HepG2 (cell line): ENCODE data around the gene CDC42EP4. TPM values are rescaled to one million over a fixed set of nuclear protein-coding genes. Genes with fewer than 3 reads are reported as not detected.

Experiments
- ADNP ChIP-seq: sonication (generic); formaldehyde crosslinking; IDR thresholded peaks from 2 replicates; pipeline ENCODE4 v1.4.0; 2020; ENCODE audit warnings: missing genetic modification reagents
- ATAD3A ChIP-seq: sonication (generic); formaldehyde crosslinking; IDR thresholded peaks from 2 replicates; pipeline ENCODE4 v1.4.0; 2020; ENCODE audit warnings: missing genetic modification reagents
- CREB1 ChIP-seq, 2 experiments: fragments of 450-650 bp in 1 of 2; IDR thresholded peaks; 2 replicates each; pipeline ENCODE4 v1.6.1; 2016 to 2017; ENCODE audit warnings: control low read depth in 1 of 2, mild to moderate bottlenecking in 1 of 2, missing compliant biosample characterization in 1 of 2, missing genetic modification characterization in 1 of 2
- LCORL ChIP-seq, 2 experiments: fragments of 450-650 bp in 1 of 2; sonication (generic) in 1 of 2; formaldehyde crosslinking in 1 of 2; IDR thresholded peaks; 2 replicates each; pipeline versions ENCODE4 v1.5.0 to v1.6.1; 2017 to 2020; ENCODE audit warnings: antibody characterized with exemption in 1 of 2, missing genetic modification reagents in 1 of 2
- MEIS1 ChIP-seq: sonication (generic); formaldehyde crosslinking; IDR thresholded peaks from 2 replicates; pipeline ENCODE4 v1.9.0; 2021; ENCODE audit warnings: mild to moderate bottlenecking, missing genetic modification reagents, moderate library complexity, borderline replicate concordance
- MIER3 ChIP-seq: IDR thresholded peaks from 2 replicates; pipeline ENCODE4 v1.6.1; 2016; ENCODE audit warnings: missing compliant biosample characterization, borderline replicate concordance
- PLRG1 ChIP-seq: fragments of 450-650 bp; conservative IDR thresholded peaks from 2 replicates; pipeline ENCODE4 v1.6.1; 2016
- POGZ ChIP-seq: sonication (generic); formaldehyde crosslinking; IDR thresholded peaks from 2 replicates; pipeline ENCODE4 v1.4.0; 2020; ENCODE audit warnings: mild to moderate bottlenecking, missing genetic modification reagents
- PRMT3 ChIP-seq: sonication (generic); formaldehyde crosslinking; IDR thresholded peaks from 2 replicates; pipeline ENCODE4 v1.8.1; 2022; ENCODE audit warnings: low read depth, mild to moderate bottlenecking, moderate library complexity, missing genetic modification reagents, borderline replicate concordance
- RFXAP ChIP-seq: sonication (generic); formaldehyde crosslinking; IDR thresholded peaks from 2 replicates; pipeline ENCODE4 v1.4.0; 2020; ENCODE audit warnings: missing genetic modification reagents, borderline replicate concordance
- SIX4 ChIP-seq: sonication (generic); formaldehyde crosslinking; IDR thresholded peaks from 2 replicates; pipeline ENCODE4 v1.4.0; 2020; ENCODE audit warnings: missing genetic modification reagents
- SP4 ChIP-seq: sonication (generic); formaldehyde crosslinking; IDR thresholded peaks from 2 replicates; pipeline ENCODE4 v1.8.1; 2023; ENCODE audit warnings: mild to moderate bottlenecking, missing genetic modification reagents
- SUZ12 ChIP-seq: fragments of 150-350 bp; IDR thresholded peaks from 2 replicates; pipeline ENCODE4 v1.6.1; 2014; ENCODE audit warnings: low read depth, low read length
- TAF1 ChIP-seq: sonication (generic); formaldehyde crosslinking; IDR thresholded peaks from 2 replicates; pipeline ENCODE4 v1.4.0; 2020; ENCODE audit warnings: missing genetic modification reagents
- U2AF2 ChIP-seq: fragments of 200-400 bp; formaldehyde crosslinking; IDR thresholded peaks from 2 replicates; pipeline ENCODE4 v1.6.1; 2017; ENCODE audit warnings: low read depth, mild to moderate bottlenecking, low read length
- YEATS4 ChIP-seq: sonication (generic); formaldehyde crosslinking; IDR thresholded peaks from 2 replicates; pipeline ENCODE4 v1.4.0; 2020; ENCODE audit warnings: missing genetic modification reagents, borderline replicate concordance
- ZFAT ChIP-seq: sonication (generic); formaldehyde crosslinking; conservative IDR thresholded peaks from 2 replicates; pipeline ENCODE4 v1.8.1; 2023; ENCODE audit warnings: missing genetic modification reagents, inconsistent platforms
- ZFYVE20 ChIP-seq: sonication (generic); formaldehyde crosslinking; IDR thresholded peaks from 2 replicates; pipeline ENCODE4 v1.8.0; 2023; ENCODE audit warnings: low read depth, mild to moderate bottlenecking, moderate library complexity, missing genetic modification reagents, borderline replicate concordance
- ZNF205 ChIP-seq: IDR thresholded peaks from 2 replicates; pipeline ENCODE4 v1.6.1; 2018; ENCODE audit warnings: missing biosample characterization, missing genetic modification reagents
- ZNF30 ChIP-seq: sonication (generic); formaldehyde crosslinking; IDR thresholded peaks from 2 replicates; pipeline ENCODE4 v1.5.0; 2020; ENCODE audit warnings: mild to moderate bottlenecking, missing genetic modification reagents
- ZNF572 ChIP-seq: sonication (generic); formaldehyde crosslinking; IDR thresholded peaks from 2 replicates; pipeline ENCODE4 v1.5.1; 2020; ENCODE audit warnings: mild to moderate bottlenecking, missing genetic modification reagents
- ZNF703 ChIP-seq: sonication (generic); formaldehyde crosslinking; IDR thresholded peaks from 2 replicates; pipeline ENCODE4 v1.5.1; 2020; ENCODE audit warnings: missing genetic modification reagents, mild to moderate bottlenecking, moderate library complexity, borderline replicate concordance
- ZNF878 ChIP-seq: sonication (generic); formaldehyde crosslinking; IDR thresholded peaks from 2 replicates; pipeline ENCODE4 v1.8.1; 2023; ENCODE audit warnings: mild to moderate bottlenecking, missing genetic modification reagents, moderate library complexity
- polyA plus RNA-seq, 8 experiments: library from polyadenylated mRNA; depleted of rRNA in 3 of 8; stranded (reverse) in 7 of 8; unstranded in 1 of 8; fragments of >200 nt; fragmentation: Illumina TruSeq in 4 of 8; extraction: Trizol in 4 of 8; gene quantifications; 2 replicates each; pipeline versions ENCODE4 v1.2.1 to v1.2.3, GENCODE V29; 2011 to 2016; ENCODE audit warnings: low read depth in 4 of 8, missing spikeins in 1 of 8, mixed read lengths in 1 of 8; ENCODE audit not compliant: insufficient read depth in 1 of 8
- total RNA-seq, 5 experiments: library from RNA; depleted of rRNA; stranded (reverse); fragments of >200 nt; fragmentation: Illumina TruSeq; extraction: Trizol; gene quantifications; 2 replicates each; pipeline ENCODE4 v1.2.3, GENCODE V29; 2016; ENCODE audit warnings: low read depth in 1 of 5
- TF ChIP-seq, protein P1 (sequence below): sonication (generic); formaldehyde crosslinking; IDR thresholded peaks from 2 replicates; pipeline ENCODE4 v1.4.0; 2020; ENCODE audit warnings: missing genetic modification reagents
- TF ChIP-seq, protein P2 (sequence below): IDR thresholded peaks from 2 replicates; pipeline ENCODE4 v1.6.1; 2016; ENCODE audit warnings: mild to moderate bottlenecking, missing biosample characterization, missing genetic modification reagents
- TF ChIP-seq, protein P3 (sequence below): sonication (generic); formaldehyde crosslinking; IDR thresholded peaks from 2 replicates; pipeline ENCODE4 v1.4.0; 2020; ENCODE audit warnings: mild to moderate bottlenecking, low read depth, missing genetic modification reagents
- TF ChIP-seq, protein P4 (sequence below), 2 experiments: fragments of 450-650 bp in 1 of 2; sonication (generic) in 1 of 2; formaldehyde crosslinking; IDR thresholded peaks; 2 replicates each; pipeline versions ENCODE4 v1.5.0 to v1.8.0; 2020 to 2022; ENCODE audit warnings: mild to moderate bottlenecking in 1 of 2, missing genetic modification reagents in 1 of 2

The CDC42EP4 gene
- total and polyA plus RNA-seq, 2 of the 13 experiments (the other 11 are each of a cell fraction or from before 2014, with no cell fraction given), result 19.0 to 54.0 TPM

DNA sequence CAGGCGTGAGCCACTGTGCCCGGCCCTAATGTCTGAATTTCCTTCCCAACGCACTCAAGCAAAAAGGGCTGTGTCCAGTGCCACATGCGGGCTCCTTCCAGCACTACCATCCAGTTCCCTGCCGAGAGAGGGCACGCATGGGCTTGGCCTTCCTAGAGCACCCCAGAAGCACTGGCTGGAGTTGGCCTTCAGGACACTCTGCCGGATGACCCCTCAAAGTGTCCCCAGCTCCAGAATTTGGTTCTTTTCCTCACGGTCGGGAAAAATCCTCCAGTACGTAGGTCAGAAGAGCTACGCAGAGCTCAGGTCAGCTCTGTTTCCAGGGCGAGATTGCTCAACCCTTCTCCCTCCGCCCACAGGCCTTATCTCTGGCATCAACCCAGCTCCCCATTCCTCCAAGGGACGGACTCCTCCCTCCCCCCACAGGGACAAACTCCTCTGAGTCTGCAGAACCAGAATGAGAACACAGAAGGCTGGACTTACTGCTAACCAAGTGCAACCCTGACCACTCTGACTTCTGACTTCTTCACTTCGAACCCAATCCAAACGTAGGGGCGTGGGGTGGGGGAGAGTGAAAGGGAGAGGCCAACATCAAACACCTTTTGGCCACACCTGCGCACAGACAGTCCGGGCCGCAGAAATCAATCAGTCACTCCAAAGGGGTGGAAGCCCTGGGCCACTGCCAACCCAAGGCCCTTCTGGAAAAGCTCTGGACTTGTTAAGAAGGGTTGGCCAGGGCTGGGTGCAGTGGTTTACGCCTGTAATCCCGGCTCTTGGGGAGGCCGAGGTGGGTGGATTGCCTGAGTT is 3.6 kb downstream of the CDC42EP4 start (continued):
- TF ChIP-seq SIX4 (CRISPR knock-in tag) (no peak), ZFAT (no peak), PRMT3 (CRISPR knock-in tag) (no peak), MIER3 (CRISPR knock-in tag) (peak; percentile 88; the same call in 1 of the 2 replicates), ZNF703 (no peak; the same call in 1 of the 2 replicates), MEIS1 (CRISPR knock-in tag) (peak; percentile 38; the same call in 1 of the 2 replicates), CREB1 (IDR thresholded peaks at IDR 0.05) (no peak), CREB1 (CRISPR knock-in tag; IDR thresholded peaks at IDR 0.05) (peak; percentile 66; the same call in 1 of the 2 replicates), U2AF2 (no peak), YEATS4 (peak; percentile 71), ZFYVE20 (CRISPR knock-in tag) (no peak), ATAD3A (CRISPR knock-in tag) (no peak), ZNF30 (no peak), SP4 (CRISPR knock-in tag) (no peak), ZNF205 (CRISPR knock-in tag) (peak; percentile 71), ZNF572 (CRISPR knock-in tag) (0 out of 2 replicates have a peak, but pooled peaks have one; percentile 32), POGZ (CRISPR knock-in tag) (0 out of 2 replicates have a peak, but pooled peaks have one; percentile 26), LCORL (IDR thresholded peaks at IDR 0.05) (no peak), LCORL (CRISPR knock-in tag; IDR thresholded peaks at IDR 0.05) (peak; percentile 89; the same call in 1 of the 2 replicates), TAF1 (CRISPR knock-in tag) (peak; percentile 54), PLRG1 (no peak), SUZ12 (no peak), ADNP (CRISPR knock-in tag) (no peak), RFXAP (CRISPR knock-in tag) (peak; percentile 68), ZNF878 (CRISPR knock-in tag) (no peak)
- TF ChIP-seq, protein P1, sequence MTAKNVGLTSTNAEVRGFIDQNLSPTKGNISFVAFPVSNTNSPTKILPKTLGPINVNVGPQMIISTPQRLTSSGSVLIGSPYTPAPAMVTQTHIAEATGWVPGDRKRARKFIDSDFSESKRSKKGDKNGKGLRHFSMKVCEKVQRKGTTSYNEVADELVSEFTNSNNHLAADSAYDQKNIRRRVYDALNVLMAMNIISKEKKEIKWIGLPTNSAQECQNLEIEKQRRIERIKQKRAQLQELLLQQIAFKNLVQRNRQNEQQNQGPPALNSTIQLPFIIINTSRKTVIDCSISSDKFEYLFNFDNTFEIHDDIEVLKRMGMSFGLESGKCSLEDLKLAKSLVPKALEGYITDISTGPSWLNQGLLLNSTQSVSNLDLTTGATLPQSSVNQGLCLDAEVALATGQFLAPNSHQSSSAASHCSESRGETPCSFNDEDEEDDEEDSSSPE (CRISPR knock-in tag), result peak; percentile 28
- TF ChIP-seq, protein P2, sequence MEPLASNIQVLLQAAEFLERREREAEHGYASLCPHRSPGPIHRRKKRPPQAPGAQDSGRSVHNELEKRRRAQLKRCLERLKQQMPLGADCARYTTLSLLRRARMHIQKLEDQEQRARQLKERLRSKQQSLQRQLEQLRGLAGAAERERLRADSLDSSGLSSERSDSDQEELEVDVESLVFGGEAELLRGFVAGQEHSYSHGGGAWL (CRISPR knock-in tag), result peak; percentile 36; the same call in 1 of the 2 replicates
- TF ChIP-seq, protein P3, sequence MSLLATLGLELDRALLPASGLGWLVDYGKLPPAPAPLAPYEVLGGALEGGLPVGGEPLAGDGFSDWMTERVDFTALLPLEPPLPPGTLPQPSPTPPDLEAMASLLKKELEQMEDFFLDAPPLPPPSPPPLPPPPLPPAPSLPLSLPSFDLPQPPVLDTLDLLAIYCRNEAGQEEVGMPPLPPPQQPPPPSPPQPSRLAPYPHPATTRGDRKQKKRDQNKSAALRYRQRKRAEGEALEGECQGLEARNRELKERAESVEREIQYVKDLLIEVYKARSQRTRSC, result no peak
- TF ChIP-seq, protein P4, sequence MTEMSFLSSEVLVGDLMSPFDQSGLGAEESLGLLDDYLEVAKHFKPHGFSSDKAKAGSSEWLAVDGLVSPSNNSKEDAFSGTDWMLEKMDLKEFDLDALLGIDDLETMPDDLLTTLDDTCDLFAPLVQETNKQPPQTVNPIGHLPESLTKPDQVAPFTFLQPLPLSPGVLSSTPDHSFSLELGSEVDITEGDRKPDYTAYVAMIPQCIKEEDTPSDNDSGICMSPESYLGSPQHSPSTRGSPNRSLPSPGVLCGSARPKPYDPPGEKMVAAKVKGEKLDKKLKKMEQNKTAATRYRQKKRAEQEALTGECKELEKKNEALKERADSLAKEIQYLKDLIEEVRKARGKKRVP (CRISPR knock-in tag; IDR thresholded peaks at IDR 0.05), result peak in 1 of 2 experiments; percentile 61; a peak in 1 of 4 replicates
